ENCODE data around the gene MRPS9.

Gene MRPS9

DNA sequence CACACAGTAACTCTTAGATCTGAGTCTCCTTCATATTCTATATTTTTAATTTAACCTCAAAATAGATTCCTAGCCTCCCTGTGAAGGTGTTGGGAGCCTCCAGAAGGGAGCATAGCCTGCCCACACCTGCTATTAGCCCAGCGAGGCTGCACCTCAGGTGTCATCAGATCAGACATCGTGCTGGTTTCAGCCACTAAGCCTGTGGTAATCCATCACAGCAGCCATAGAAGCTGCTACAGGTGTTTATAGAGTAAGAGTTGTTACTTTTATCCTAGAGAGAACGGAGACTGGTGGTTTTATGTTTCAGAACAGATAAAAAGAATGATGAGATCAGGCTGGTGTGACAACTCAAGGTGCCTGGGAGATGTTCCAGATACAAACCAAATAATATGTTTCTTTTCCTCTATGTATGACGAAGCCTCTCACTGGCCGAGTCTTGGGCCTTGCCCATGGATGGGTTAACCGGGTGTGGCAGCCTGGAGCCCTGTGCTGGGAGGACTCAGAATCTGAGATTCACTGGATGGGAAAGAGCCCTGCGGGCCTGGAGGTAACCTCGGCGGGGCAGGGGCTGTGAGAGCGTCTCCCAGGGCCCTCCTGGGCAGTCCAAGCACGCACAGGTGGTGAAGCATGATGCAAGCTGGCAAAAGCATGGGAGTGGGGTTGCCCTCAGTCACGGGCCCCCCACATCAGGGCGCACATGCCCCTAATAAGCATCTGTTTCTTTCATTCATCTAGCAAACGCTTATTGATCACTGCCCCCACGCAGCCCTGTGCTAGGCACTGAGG is 73.7 kb downstream of the MRPS9 start:
- Histone ChIP-seq H4K20me1 (ENCODE audit: insufficient read depth, low read length) (no peaks in the 10 kb centered on the region), H3K36me3 (ENCODE audit: insufficient read depth, low read length) (no peaks in the 10 kb centered on the region), H3K9me3 (ENCODE audit: low read length) (no peaks in the 10 kb centered on the region), H3F3A (ENCODE audit: insufficient read depth, low read length) (no peaks in the 10 kb centered on the region), H3K27ac (ENCODE audit: low read depth, low read length, poor library complexity, severe bottlenecking) (no peak overlapping the region), H3K27me3 (ENCODE audit: insufficient read depth, low read length) (no peaks in the 10 kb centered on the region), H2AFZ (ENCODE audit: low read length) (no peak overlapping the region), H3K4me3 (ENCODE audit: low read depth, low read length, poor library complexity, severe bottlenecking) (no peak overlapping the region), H3K4me1 (ENCODE audit: insufficient read depth, low read length, severe bottlenecking) (no peaks in the 10 kb centered on the region), H3K79me2 (ENCODE audit: insufficient read depth, low read length) (no peaks in the 10 kb centered on the region), H3K9ac (ENCODE audit: low read length) (no peak overlapping the region), H3K9me2 (ENCODE audit: low read depth, low read length) (no peaks in the 10 kb centered on the region), H3K4me2 (ENCODE audit: low read length) (no peak overlapping the region)
- no peak for TF ChIP-seq EZH2 (IDR thresholded peaks at IDR 0.05; ENCODE audit: borderline replicate concordance, low read length)
- TF ChIP-seq, protein P1, sequence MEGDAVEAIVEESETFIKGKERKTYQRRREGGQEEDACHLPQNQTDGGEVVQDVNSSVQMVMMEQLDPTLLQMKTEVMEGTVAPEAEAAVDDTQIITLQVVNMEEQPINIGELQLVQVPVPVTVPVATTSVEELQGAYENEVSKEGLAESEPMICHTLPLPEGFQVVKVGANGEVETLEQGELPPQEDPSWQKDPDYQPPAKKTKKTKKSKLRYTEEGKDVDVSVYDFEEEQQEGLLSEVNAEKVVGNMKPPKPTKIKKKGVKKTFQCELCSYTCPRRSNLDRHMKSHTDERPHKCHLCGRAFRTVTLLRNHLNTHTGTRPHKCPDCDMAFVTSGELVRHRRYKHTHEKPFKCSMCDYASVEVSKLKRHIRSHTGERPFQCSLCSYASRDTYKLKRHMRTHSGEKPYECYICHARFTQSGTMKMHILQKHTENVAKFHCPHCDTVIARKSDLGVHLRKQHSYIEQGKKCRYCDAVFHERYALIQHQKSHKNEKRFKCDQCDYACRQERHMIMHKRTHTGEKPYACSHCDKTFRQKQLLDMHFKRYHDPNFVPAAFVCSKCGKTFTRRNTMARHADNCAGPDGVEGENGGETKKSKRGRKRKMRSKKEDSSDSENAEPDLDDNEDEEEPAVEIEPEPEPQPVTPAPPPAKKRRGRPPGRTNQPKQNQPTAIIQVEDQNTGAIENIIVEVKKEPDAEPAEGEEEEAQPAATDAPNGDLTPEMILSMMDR (IDR thresholded peaks at IDR 0.05; ENCODE audit: low read length) = no peak

DNA sequence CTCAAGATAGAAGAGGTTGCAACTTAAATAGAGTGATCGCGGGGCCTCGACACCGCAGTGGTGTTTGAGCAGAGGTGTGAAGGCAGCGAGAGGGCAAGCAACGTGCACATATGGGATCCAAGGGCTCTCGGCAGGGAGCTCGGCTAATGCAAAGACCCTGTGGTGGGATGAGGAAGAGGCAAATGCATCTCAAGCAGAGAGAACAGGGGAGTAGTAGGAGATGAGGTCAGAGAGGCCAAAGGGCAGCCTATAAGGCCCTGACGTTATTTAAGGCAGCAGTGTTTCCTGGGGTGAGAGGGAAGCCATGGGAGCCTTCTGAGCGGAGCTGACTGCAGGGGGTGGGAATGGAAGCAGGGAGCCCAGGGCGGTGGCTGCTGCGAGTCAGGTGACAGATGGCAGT is 74.5 kb downstream of the MRPS9 start:
- Histone ChIP-seq H3K4me2 (ENCODE audit: low read length) (no peak overlapping the region), H3K9me2 (ENCODE audit: low read depth, low read length) (no peaks in the 10 kb centered on the region), H3K4me3 (ENCODE audit: low read depth, low read length, poor library complexity, severe bottlenecking) (no peak overlapping the region), H3K27ac (ENCODE audit: low read depth, low read length, poor library complexity, severe bottlenecking) (no peak overlapping the region), H3K4me1 (ENCODE audit: insufficient read depth, low read length, severe bottlenecking) (no peaks in the 10 kb centered on the region), H3K9ac (ENCODE audit: low read length) (no peak overlapping the region), H4K20me1 (ENCODE audit: insufficient read depth, low read length) (no peaks in the 10 kb centered on the region), H3K79me2 (ENCODE audit: insufficient read depth, low read length) (no peaks in the 10 kb centered on the region), H3K9me3 (ENCODE audit: low read length) (no peaks in the 10 kb centered on the region), H2AFZ (ENCODE audit: low read length) (no peak overlapping the region), H3K27me3 (ENCODE audit: insufficient read depth, low read length) (no peaks in the 10 kb centered on the region), H3K36me3 (ENCODE audit: insufficient read depth, low read length) (no peaks in the 10 kb centered on the region), H3F3A (ENCODE audit: insufficient read depth, low read length) (no peaks in the 10 kb centered on the region)
- TF ChIP-seq EZH2 (IDR thresholded peaks at IDR 0.05; ENCODE audit: borderline replicate concordance, low read length) = no peak
- TF ChIP-seq, protein P1 (IDR thresholded peaks at IDR 0.05; ENCODE audit: low read length) = no peak

DNA sequence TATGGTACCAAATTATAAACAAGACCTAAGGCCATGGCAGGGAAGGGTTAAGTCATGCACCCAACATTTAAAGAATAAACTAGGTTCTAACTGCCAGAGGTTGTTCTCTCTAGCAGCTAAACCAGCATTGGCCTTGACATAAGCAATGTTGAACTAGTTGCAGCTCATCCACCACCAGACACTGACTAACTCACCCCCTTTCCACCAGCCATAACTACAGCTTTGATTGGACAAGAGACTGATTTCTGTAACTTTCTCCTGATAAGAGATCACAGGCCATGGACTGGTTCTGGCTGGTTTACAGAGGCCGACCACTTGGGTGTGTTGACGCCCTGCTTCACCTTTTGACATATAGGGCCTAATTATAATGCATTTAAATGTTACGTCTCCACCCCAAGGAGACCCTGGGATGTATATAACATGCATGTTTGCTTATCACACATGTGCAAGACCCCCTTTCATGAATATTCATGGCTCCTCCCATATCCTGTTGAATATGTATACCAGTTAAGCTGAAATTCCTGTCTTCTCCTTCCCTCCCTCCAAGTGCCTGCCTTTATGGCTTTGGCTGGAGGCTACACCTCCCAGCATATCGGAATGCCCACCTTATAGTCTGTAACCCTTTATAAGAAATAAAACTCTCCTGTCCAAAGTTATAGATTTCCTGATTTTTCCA is 75.9 kb downstream of the MRPS9 start:
- H3K79me2 ChIP-seq (ENCODE audit: insufficient read depth, low read length) = no peaks in the 10 kb centered on the region
- H3F3A ChIP-seq (ENCODE audit: insufficient read depth, low read length) = no peaks in the 10 kb centered on the region
- no peak overlapping the region for H2AFZ ChIP-seq (ENCODE audit: low read length)
- no peaks in the 10 kb centered on the region for H4K20me1 ChIP-seq (ENCODE audit: insufficient read depth, low read length)
- H3K4me2 ChIP-seq (ENCODE audit: low read length) = no peak overlapping the region
- no peak overlapping the region for H3K27ac ChIP-seq (ENCODE audit: low read depth, low read length, poor library complexity, severe bottlenecking)
- no peaks in the 10 kb centered on the region for H3K4me1 ChIP-seq (ENCODE audit: insufficient read depth, low read length, severe bottlenecking)
- no peaks in the 10 kb centered on the region for H3K9me2 ChIP-seq (ENCODE audit: low read depth, low read length)
- H3K36me3 ChIP-seq (ENCODE audit: insufficient read depth, low read length) = no peaks in the 10 kb centered on the region
- no peaks in the 10 kb centered on the region for H3K27me3 ChIP-seq (ENCODE audit: insufficient read depth, low read length)
- TF ChIP-seq EZH2 (IDR thresholded peaks at IDR 0.05; ENCODE audit: borderline replicate concordance, low read length) = no peak
- H3K9me3 ChIP-seq (ENCODE audit: low read length) = no peaks in the 10 kb centered on the region
- H3K9ac ChIP-seq (ENCODE audit: low read length) = no peak overlapping the region
- no peak overlapping the region for H3K4me3 ChIP-seq (ENCODE audit: low read depth, low read length, poor library complexity, severe bottlenecking)

Measured in OCI-LY1 (cell line).